SK-N-SH (cell line): Measurements from ENCODE around the gene PACSIN1.

ENCODE experiments used
- CTCF ChIP-seq: fragments of 200-600 bp; sonication (generic); IDR thresholded peaks from 2 replicates; pipeline ENCODE4 v1.6.1; 2017; ENCODE audit warnings: antibody characterized with exemption, mild to moderate bottlenecking, moderate library complexity
- EP300 ChIP-seq, 2 experiments: IDR thresholded peaks; 2 replicates each; pipeline versions ENCODE4 v1.4.0 to v1.6.1; 2012; ENCODE audit warnings: borderline replicate concordance in 1 of 2, low read depth in 1 of 2, low read length in 1 of 2
- JUND ChIP-seq: IDR thresholded peaks from 2 replicates; pipeline ENCODE4 v1.4.0; 2012
- MXI1 ChIP-seq: IDR thresholded peaks from 2 replicates; pipeline ENCODE4 v1.6.1; 2012; ENCODE audit warnings: mild to moderate bottlenecking, low read depth, low read length, improper control_type of control experiment
- POLR2AphosphoS5 ChIP-seq: IDR thresholded peaks from 2 replicates; pipeline ENCODE4 v1.6.1; 2012; ENCODE audit warnings: low read depth, low read length
- RXRA ChIP-seq: IDR thresholded peaks from 2 replicates; pipeline ENCODE4 v1.4.0; 2012; ENCODE audit warnings: low read depth, mild to moderate bottlenecking, borderline replicate concordance
- YY1 ChIP-seq: IDR thresholded peaks from 2 replicates; pipeline ENCODE4 v1.4.0; 2012; ENCODE audit warnings: low read depth, mild to moderate bottlenecking
- TF ChIP-seq, protein P1 (sequence below): IDR thresholded peaks from 2 replicates; pipeline ENCODE4 v1.6.1; 2012; ENCODE audit warnings: mild to moderate bottlenecking, low read depth, low read length, moderate library complexity

GRCh38 chr6:34563513-34563870 lies 97.6 kb downstream of the PACSIN1 start:
- no peak for TF ChIP-seq CTCF
- no peak for TF ChIP-seq RXRA
- no peak for TF ChIP-seq POLR2AphosphoS5
- TF ChIP-seq, protein P1, sequence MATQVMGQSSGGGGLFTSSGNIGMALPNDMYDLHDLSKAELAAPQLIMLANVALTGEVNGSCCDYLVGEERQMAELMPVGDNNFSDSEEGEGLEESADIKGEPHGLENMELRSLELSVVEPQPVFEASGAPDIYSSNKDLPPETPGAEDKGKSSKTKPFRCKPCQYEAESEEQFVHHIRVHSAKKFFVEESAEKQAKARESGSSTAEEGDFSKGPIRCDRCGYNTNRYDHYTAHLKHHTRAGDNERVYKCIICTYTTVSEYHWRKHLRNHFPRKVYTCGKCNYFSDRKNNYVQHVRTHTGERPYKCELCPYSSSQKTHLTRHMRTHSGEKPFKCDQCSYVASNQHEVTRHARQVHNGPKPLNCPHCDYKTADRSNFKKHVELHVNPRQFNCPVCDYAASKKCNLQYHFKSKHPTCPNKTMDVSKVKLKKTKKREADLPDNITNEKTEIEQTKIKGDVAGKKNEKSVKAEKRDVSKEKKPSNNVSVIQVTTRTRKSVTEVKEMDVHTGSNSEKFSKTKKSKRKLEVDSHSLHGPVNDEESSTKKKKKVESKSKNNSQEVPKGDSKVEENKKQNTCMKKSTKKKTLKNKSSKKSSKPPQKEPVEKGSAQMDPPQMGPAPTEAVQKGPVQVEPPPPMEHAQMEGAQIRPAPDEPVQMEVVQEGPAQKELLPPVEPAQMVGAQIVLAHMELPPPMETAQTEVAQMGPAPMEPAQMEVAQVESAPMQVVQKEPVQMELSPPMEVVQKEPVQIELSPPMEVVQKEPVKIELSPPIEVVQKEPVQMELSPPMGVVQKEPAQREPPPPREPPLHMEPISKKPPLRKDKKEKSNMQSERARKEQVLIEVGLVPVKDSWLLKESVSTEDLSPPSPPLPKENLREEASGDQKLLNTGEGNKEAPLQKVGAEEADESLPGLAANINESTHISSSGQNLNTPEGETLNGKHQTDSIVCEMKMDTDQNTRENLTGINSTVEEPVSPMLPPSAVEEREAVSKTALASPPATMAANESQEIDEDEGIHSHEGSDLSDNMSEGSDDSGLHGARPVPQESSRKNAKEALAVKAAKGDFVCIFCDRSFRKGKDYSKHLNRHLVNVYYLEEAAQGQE: no peak
- TF ChIP-seq MXI1: no peak
- TF ChIP-seq YY1: no peak
- TF ChIP-seq EP300 (IDR thresholded peaks at IDR 0.05; ENCODE audit: borderline replicate concordance in 1 of 2, low read depth in 1 of 2, low read length in 1 of 2): no peak
- TF ChIP-seq JUND: no peak
